22Rv1 (cell line): Measurements from ENCODE around the gene GRIN3B.

Source experiments
- CTCF ChIP-seq: fragments of 450-650 bp; IDR thresholded peaks from 2 replicates; pipeline ENCODE4 v1.5.1; 2017; ENCODE audit warnings: mild to moderate bottlenecking
- ZFX ChIP-seq: fragments of 450-650 bp; IDR thresholded peaks from 2 replicates; pipeline ENCODE4 v1.6.1; 2017; ENCODE audit warnings: antibody characterized with exemption, borderline replicate concordance

- TF ChIP-seq CTCF (no peak), ZFX (no peak)
Measured at GRCh38 chr19:964116-964520, 36.1 kb upstream of the GRIN3B start.
